Thyroid gland (tissue), 4 donors: ENCODE measurements around the gene TBR1.

Experiments
- CTCF ChIP-seq, 6 experiments: fragments of 200-600 bp in 3 of 6; fragments of 450-650 bp in 3 of 6; sonication (generic) in 3 of 6; IDR thresholded peaks; one replicate each; pipeline ENCODE4 v1.5.1; 2016 to 2019; ENCODE audit warnings: antibody characterized with exemption in 6 of 6, mild to moderate bottlenecking in 2 of 6, inconsistent platforms in 1 of 6, moderate library complexity in 1 of 6
- POLR2A ChIP-seq, 2 donors: fragments of 450-650 bp; IDR thresholded peaks; one replicate each; pipeline ENCODE4 v1.6.1; 2017; ENCODE audit warnings: antibody characterized with exemption in 2 of 2, mild to moderate bottlenecking in 2 of 2, moderate library complexity in 1 of 2

GRCh38 chr2:161414042-161415033 is 1.8 kb upstream of the TBR1 start:
- TF ChIP-seq CTCF (IDR thresholded peaks at IDR 0.05) (no peak), POLR2A (IDR thresholded peaks at IDR 0.05) (no peak)
